GM23338 (cell line): Measurements from ENCODE around the gene TNFSF18. TPM values are rescaled to one million over a fixed set of nuclear protein-coding genes. Genes with fewer than 3 reads are reported as not detected.

Source experiments
- ATAC-seq: fragments of 200-7000 bp; cut with Tn5 transposase; 3 replicates; pipeline ENCODE4 v1.9.1; 2020
- DNase-seq: peaks from one replicate; pipeline ENCODE4 v3.0.0-alpha.2; 2015; ENCODE audit warnings: low spot score
- H2AFZ ChIP-seq: fragments of 200-600 bp; sonication (generic); 2 replicates; pipeline ENCODE4 v1.8.0; 2016; ENCODE audit warnings: antibody characterized with exemption, mild to moderate bottlenecking, moderate library complexity
- H3F3A ChIP-seq: fragments of 200-600 bp; sonication (generic); replicated peaks from 2 replicates; pipeline ENCODE4 v1.8.0; 2017; ENCODE audit warnings: antibody characterized with exemption, mixed run types, low read depth
- H3K27ac ChIP-seq: fragments of 200-600 bp; sonication (generic); 2 replicates; pipeline ENCODE4 v1.6.1; 2016; ENCODE audit warnings: low read depth
- H3K27me3 ChIP-seq: fragments of 200-600 bp; sonication (generic); 2 replicates; pipeline ENCODE4 v1.8.0; 2016; ENCODE audit warnings: mild to moderate bottlenecking, mixed run types, moderate library complexity; ENCODE audit not compliant: insufficient read depth
- H3K36me3 ChIP-seq: fragments of 200-600 bp; sonication (generic); 2 replicates; pipeline ENCODE4 v1.8.0; 2016; ENCODE audit warnings: mild to moderate bottlenecking; ENCODE audit not compliant: insufficient read depth
- H3K4me1 ChIP-seq: fragments of 200-600 bp; sonication (generic); 2 replicates; pipeline ENCODE4 v1.8.0; 2016; ENCODE audit warnings: mild to moderate bottlenecking, moderate library complexity; ENCODE audit not compliant: insufficient read depth
- H3K4me2 ChIP-seq: fragments of 200-600 bp; sonication (generic); 2 replicates; pipeline ENCODE4 v1.7.1; 2017; ENCODE audit warnings: mixed run types
- H3K4me3 ChIP-seq: fragments of 200-600 bp; sonication (generic); 2 replicates; pipeline ENCODE4 v1.6.1; 2016; ENCODE audit warnings: mixed run types
- H3K79me2 ChIP-seq: fragments of 200-600 bp; sonication (generic); replicated peaks from 2 replicates; pipeline ENCODE4 v1.8.0; 2017; ENCODE audit warnings: mild to moderate bottlenecking; ENCODE audit not compliant: insufficient read depth
- H3K9me2 ChIP-seq: fragments of 200-600 bp; sonication (generic); 2 replicates; pipeline ENCODE4 v1.8.0; 2017; ENCODE audit not compliant: insufficient read depth
- H4K20me1 ChIP-seq: fragments of 200-600 bp; sonication (generic); replicated peaks from 2 replicates; pipeline ENCODE4 v1.8.0; 2017; ENCODE audit warnings: mild to moderate bottlenecking; ENCODE audit not compliant: insufficient read depth
- H3K27ac Mint-ChIP-seq: 2 replicates; pipeline ENCODE4 v1.8.0; 2020; ENCODE audit warnings: inconsistent platforms, mild to moderate bottlenecking, moderate library complexity, mixed read lengths
- H3K27me3 Mint-ChIP-seq: 3 replicates; pipeline ENCODE4 v1.8.0; 2022; ENCODE audit warnings: low read depth, mild to moderate bottlenecking, moderate library complexity, mixed read lengths, inconsistent platforms; ENCODE audit not compliant: insufficient read depth, poor library complexity
- H3K36me3 Mint-ChIP-seq: 3 replicates; pipeline ENCODE4 v1.8.0; 2021; ENCODE audit warnings: low read depth, mild to moderate bottlenecking, inconsistent platforms, moderate library complexity, mixed read lengths
- H3K4me1 Mint-ChIP-seq: 3 replicates; pipeline ENCODE4 v1.8.0; 2020; ENCODE audit warnings: mild to moderate bottlenecking, inconsistent platforms, mixed read lengths
- H3K4me3 Mint-ChIP-seq: 3 replicates; pipeline ENCODE4 v1.8.0; 2021; ENCODE audit warnings: moderate library complexity, mild to moderate bottlenecking, inconsistent platforms, mixed read lengths
- H3K9me3 Mint-ChIP-seq: 3 replicates; pipeline ENCODE4 v1.8.0; 2020; ENCODE audit warnings: moderate library complexity, mild to moderate bottlenecking, inconsistent platforms, mixed read lengths
- CREB1 ChIP-seq: fragments of 250-450 bp; sonication (Bioruptor Pico); IDR thresholded peaks from 2 replicates; pipeline ENCODE4 v1.5.0; 2020; ENCODE audit warnings: low read depth, mild to moderate bottlenecking, moderate library complexity
- EZH2 ChIP-seq: fragments of 200-600 bp; sonication (generic); IDR thresholded peaks from one replicate; pipeline ENCODE4 v1.8.0; 2017; ENCODE audit warnings: antibody characterized with exemption, mild to moderate bottlenecking, low read depth; ENCODE audit not compliant: unreplicated experiment
- EZH2phosphoT487 ChIP-seq: fragments of 200-600 bp; sonication (generic); IDR thresholded peaks from one replicate; pipeline ENCODE4 v1.8.1; 2018; ENCODE audit warnings: antibody characterized with exemption; ENCODE audit not compliant: unreplicated experiment
- JUNB ChIP-seq: IDR thresholded peaks from one replicate; pipeline ENCODE4 v1.6.1; 2016; ENCODE audit warnings: antibody characterized with exemption; ENCODE audit not compliant: unreplicated experiment
- NANOG ChIP-seq: IDR thresholded peaks from 2 replicates; pipeline ENCODE4 v1.6.1; 2016; ENCODE audit warnings: antibody characterized with exemption, borderline replicate concordance
- POLR2AphosphoS5 ChIP-seq: IDR thresholded peaks from 2 replicates; pipeline ENCODE4 v1.6.1; 2016; ENCODE audit warnings: antibody characterized with exemption, low read depth
- STAT1 ChIP-seq: IDR thresholded peaks from one replicate; pipeline ENCODE4 v1.6.1; 2016; ENCODE audit warnings: antibody characterized with exemption; ENCODE audit not compliant: unreplicated experiment
- ZNF114 ChIP-seq: fragments of 250-450 bp; sonication (Bioruptor Pico); IDR thresholded peaks from 2 replicates; pipeline ENCODE4 v1.5.0; 2020; ENCODE audit warnings: mild to moderate bottlenecking, moderate library complexity
- ZNF331 ChIP-seq: fragments of 250-450 bp; sonication (Bioruptor Pico); IDR thresholded peaks from 2 replicates; pipeline ENCODE4 v1.5.0; 2020; ENCODE audit warnings: low read depth, mild to moderate bottlenecking, moderate library complexity
- polyA plus RNA-seq: library from polyadenylated mRNA; unstranded; fragments of >200 nt; fragmentation: Nextera tagmentation; extraction: Ambion mirVana; gene quantifications from 2 replicates; pipeline ENCODE4 v1.2.1, GENCODE V29; 2016
- total RNA-seq: library from RNA; depleted of rRNA; stranded (reverse); fragments of >200 nt; shearing (Covaris generic); gene quantifications from 2 replicates; pipeline ENCODE4 v1.2.3, GENCODE V29; 2014
- TF ChIP-seq, protein P1 (sequence below), 2 experiments: fragments of 200-600 bp in 1 of 2; sonication (generic) in 1 of 2; conservative IDR thresholded peaks; 2 replicates each; pipeline versions ENCODE4 v1.5.1 to v1.6.1; 2016 to 2017; ENCODE audit warnings: antibody characterized with exemption in 2 of 2, low read depth in 2 of 2, mild to moderate bottlenecking in 2 of 2, moderate library complexity in 1 of 2
- TF ChIP-seq, protein P2 (sequence below): IDR thresholded peaks from 2 replicates; pipeline ENCODE4 v1.6.1; 2016; ENCODE audit warnings: antibody characterized with exemption
- TF ChIP-seq, protein P3 (sequence below): fragments of 250-450 bp; sonication (Bioruptor Pico); IDR thresholded peaks from 2 replicates; pipeline ENCODE4 v1.5.0; 2020; ENCODE audit warnings: mild to moderate bottlenecking, moderate library complexity
- TF ChIP-seq, protein P4 (sequence below): IDR thresholded peaks from one replicate; pipeline ENCODE4 v1.6.1; 2018; ENCODE audit warnings: antibody characterized with exemption; ENCODE audit not compliant: unreplicated experiment

TNFSF18 gene
- total and polyA plus RNA-seq, 2 experiments from 2014 or later: not detected

DNA sequence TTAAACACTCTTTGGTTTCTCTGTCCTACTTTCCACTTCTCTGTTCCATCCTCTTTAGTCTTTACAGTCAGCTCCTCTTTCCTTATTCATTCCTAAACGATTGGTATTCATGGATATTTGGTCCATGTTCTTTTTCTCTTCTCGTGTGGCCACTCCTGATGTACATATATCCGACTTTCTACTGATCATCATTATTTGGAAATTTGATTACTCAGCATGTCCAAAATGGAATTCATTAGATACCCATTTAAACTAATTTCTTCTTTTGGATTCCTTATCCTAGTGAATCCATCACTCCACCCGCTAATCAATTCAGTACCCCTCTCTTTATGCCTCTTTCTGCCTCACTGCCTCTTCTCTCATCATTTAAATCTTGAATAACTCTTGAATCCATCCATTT, 43.8 kb upstream of the TNFSF18 start:
- no peak overlapping the region for H3K4me3 ChIP-seq

More for the DNA sequence above, 43.8 kb upstream of the TNFSF18 start:
- Histone ChIP-seq H3K79me2 (no peaks in the 10 kb centered on the region), H3K4me1 (no peaks in the 10 kb centered on the region), H3F3A (no peaks in the 10 kb centered on the region), H2AFZ (no peak overlapping the region), H3K4me2 (no peak overlapping the region), H4K20me1 (no peaks in the 10 kb centered on the region), H3K27me3 (no peaks in the 10 kb centered on the region), H3K27ac (no peak overlapping the region), H3K36me3 (no peaks in the 10 kb centered on the region), H3K9me2 (0 out of 2 replicates have a peak, but pooled peaks cover 3% of the 10 kb centered on the region)
- Mint-ChIP-seq H3K9me3 (no peaks in the 10 kb centered on the region), H3K4me1 (no peaks in the 10 kb centered on the region), H3K27ac (no peak overlapping the region), H3K36me3 (no peaks in the 10 kb centered on the region), H3K4me3 (no peak overlapping the region), H3K27me3 (no peaks in the 10 kb centered on the region)
- ATAC-seq: no peak
- DNase-seq: no peak
- TF ChIP-seq, protein P1, sequence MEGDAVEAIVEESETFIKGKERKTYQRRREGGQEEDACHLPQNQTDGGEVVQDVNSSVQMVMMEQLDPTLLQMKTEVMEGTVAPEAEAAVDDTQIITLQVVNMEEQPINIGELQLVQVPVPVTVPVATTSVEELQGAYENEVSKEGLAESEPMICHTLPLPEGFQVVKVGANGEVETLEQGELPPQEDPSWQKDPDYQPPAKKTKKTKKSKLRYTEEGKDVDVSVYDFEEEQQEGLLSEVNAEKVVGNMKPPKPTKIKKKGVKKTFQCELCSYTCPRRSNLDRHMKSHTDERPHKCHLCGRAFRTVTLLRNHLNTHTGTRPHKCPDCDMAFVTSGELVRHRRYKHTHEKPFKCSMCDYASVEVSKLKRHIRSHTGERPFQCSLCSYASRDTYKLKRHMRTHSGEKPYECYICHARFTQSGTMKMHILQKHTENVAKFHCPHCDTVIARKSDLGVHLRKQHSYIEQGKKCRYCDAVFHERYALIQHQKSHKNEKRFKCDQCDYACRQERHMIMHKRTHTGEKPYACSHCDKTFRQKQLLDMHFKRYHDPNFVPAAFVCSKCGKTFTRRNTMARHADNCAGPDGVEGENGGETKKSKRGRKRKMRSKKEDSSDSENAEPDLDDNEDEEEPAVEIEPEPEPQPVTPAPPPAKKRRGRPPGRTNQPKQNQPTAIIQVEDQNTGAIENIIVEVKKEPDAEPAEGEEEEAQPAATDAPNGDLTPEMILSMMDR (conservative IDR thresholded peaks at IDR 0.05; ENCODE audit: low read depth in 2 of 2): no peak
- TF ChIP-seq EZH2phosphoT487 (no peak), JUNB (no peak), CREB1 (CRISPR knock-in tag) (no peak), NANOG (no peak), EZH2 (no peak), ZNF114 (CRISPR knock-in tag) (no peak), ZNF331 (no peak), STAT1 (no peak), POLR2AphosphoS5 (no peak)
- TF ChIP-seq, protein P2, sequence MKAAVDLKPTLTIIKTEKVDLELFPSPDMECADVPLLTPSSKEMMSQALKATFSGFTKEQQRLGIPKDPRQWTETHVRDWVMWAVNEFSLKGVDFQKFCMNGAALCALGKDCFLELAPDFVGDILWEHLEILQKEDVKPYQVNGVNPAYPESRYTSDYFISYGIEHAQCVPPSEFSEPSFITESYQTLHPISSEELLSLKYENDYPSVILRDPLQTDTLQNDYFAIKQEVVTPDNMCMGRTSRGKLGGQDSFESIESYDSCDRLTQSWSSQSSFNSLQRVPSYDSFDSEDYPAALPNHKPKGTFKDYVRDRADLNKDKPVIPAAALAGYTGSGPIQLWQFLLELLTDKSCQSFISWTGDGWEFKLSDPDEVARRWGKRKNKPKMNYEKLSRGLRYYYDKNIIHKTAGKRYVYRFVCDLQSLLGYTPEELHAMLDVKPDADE: no peak
- TF ChIP-seq, protein P3, sequence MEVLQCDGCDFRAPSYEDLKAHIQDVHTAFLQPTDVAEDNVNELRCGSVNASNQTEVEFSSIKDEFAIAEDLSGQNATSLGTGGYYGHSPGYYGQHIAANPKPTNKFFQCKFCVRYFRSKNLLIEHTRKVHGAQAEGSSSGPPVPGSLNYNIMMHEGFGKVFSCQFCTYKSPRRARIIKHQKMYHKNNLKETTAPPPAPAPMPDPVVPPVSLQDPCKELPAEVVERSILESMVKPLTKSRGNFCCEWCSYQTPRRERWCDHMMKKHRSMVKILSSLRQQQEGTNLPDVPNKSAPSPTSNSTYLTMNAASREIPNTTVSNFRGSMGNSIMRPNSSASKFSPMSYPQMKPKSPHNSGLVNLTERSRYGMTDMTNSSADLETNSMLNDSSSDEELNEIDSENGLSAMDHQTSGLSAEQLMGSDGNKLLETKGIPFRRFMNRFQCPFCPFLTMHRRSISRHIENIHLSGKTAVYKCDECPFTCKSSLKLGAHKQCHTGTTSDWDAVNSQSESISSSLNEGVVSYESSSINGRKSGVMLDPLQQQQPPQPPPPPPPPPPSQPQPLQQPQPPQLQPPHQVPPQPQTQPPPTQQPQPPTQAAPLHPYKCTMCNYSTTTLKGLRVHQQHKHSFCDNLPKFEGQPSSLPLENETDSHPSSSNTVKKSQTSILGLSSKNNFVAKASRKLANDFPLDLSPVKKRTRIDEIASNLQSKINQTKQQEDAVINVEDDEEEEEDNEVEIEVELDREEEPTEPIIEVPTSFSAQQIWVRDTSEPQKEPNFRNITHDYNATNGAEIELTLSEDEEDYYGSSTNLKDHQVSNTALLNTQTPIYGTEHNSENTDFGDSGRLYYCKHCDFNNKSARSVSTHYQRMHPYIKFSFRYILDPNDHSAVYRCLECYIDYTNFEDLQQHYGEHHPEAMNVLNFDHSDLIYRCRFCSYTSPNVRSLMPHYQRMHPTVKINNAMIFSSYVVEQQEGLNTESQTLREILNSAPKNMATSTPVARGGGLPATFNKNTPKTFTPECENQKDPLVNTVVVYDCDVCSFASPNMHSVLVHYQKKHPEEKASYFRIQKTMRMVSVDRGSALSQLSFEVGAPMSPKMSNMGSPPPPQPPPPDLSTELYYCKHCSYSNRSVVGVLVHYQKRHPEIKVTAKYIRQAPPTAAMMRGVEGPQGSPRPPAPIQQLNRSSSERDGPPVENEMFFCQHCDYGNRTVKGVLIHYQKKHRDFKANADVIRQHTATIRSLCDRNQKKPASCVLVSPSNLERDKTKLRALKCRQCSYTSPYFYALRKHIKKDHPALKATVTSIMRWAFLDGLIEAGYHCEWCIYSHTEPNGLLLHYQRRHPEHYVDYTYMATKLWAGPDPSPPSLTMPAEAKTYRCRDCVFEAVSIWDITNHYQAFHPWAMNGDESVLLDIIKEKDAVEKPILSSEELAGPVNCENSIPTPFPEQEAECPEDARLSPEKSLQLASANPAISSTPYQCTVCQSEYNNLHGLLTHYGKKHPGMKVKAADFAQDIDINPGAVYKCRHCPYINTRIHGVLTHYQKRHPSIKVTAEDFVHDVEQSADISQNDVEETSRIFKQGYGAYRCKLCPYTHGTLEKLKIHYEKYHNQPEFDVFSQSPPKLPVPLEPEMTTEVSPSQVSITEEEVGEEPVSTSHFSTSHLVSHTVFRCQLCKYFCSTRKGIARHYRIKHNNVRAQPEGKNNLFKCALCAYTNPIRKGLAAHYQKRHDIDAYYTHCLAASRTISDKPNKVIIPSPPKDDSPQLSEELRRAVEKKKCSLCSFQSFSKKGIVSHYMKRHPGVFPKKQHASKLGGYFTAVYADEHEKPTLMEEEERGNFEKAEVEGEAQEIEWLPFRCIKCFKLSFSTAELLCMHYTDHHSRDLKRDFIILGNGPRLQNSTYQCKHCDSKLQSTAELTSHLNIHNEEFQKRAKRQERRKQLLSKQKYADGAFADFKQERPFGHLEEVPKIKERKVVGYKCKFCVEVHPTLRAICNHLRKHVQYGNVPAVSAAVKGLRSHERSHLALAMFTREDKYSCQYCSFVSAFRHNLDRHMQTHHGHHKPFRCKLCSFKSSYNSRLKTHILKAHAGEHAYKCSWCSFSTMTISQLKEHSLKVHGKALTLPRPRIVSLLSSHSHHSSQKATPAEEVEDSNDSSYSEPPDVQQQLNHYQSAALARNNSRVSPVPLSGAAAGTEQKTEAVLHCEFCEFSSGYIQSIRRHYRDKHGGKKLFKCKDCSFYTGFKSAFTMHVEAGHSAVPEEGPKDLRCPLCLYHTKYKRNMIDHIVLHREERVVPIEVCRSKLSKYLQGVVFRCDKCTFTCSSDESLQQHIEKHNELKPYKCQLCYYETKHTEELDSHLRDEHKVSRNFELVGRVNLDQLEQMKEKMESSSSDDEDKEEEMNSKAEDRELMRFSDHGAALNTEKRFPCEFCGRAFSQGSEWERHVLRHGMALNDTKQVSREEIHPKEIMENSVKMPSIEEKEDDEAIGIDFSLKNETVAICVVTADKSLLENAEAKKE (CRISPR knock-in tag): no peak
- TF ChIP-seq, protein P4, sequence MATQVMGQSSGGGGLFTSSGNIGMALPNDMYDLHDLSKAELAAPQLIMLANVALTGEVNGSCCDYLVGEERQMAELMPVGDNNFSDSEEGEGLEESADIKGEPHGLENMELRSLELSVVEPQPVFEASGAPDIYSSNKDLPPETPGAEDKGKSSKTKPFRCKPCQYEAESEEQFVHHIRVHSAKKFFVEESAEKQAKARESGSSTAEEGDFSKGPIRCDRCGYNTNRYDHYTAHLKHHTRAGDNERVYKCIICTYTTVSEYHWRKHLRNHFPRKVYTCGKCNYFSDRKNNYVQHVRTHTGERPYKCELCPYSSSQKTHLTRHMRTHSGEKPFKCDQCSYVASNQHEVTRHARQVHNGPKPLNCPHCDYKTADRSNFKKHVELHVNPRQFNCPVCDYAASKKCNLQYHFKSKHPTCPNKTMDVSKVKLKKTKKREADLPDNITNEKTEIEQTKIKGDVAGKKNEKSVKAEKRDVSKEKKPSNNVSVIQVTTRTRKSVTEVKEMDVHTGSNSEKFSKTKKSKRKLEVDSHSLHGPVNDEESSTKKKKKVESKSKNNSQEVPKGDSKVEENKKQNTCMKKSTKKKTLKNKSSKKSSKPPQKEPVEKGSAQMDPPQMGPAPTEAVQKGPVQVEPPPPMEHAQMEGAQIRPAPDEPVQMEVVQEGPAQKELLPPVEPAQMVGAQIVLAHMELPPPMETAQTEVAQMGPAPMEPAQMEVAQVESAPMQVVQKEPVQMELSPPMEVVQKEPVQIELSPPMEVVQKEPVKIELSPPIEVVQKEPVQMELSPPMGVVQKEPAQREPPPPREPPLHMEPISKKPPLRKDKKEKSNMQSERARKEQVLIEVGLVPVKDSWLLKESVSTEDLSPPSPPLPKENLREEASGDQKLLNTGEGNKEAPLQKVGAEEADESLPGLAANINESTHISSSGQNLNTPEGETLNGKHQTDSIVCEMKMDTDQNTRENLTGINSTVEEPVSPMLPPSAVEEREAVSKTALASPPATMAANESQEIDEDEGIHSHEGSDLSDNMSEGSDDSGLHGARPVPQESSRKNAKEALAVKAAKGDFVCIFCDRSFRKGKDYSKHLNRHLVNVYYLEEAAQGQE: no peak
